ENCODE results near the gene SMPD1.

SMPD1 gene

DNA sequence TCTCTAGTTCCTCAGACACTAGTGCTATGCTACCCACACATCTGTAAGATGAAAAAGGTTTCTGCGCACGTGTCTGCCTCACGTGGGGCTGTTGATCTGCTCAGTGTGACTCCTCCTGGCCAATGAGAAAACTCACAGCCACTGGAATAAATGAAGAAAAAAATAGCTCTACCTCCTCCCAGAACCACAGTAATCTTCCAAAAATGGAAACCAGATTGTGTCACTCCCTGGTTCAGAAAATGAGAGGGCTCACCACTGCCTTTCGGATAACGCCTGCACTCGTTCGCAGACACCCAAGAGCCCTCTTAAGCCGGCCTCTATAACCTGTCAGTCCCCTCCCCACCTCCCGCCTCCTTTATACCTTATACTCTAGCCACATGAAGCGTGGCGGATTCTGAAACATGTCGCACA lies 23.5 kb downstream of the SMPD1 start:
- H3K9me3 ChIP-seq (ENCODE audit: control insufficient read depth in 5 of 5, low read length in 5 of 5), result no peaks in the 10 kb centered on the region
- no peak overlapping the region for H3K9ac ChIP-seq (ENCODE audit: low read length in 5 of 5)
- H3K4me3 ChIP-seq (ENCODE audit: low read depth in 1 of 5, low read length in 5 of 5), result no peak overlapping the region
- peaks cover 0 to 23% (median 8%) of the 10 kb centered on the region in 5 donors for H3K36me3 ChIP-seq (ENCODE audit: control insufficient read depth in 5 of 5, insufficient read depth in 5 of 5, low read length in 5 of 5)
- H3K27ac ChIP-seq (ENCODE audit: low read depth, low read length), result no peak overlapping the region
- H3K4me1 ChIP-seq (ENCODE audit: control insufficient read depth in 5 of 5, insufficient read depth in 5 of 5, low read length in 5 of 5), result peaks cover 0 to 16% (median 9%) of the 10 kb centered on the region in 5 donors
- H3K27me3 ChIP-seq (ENCODE audit: control insufficient read depth in 5 of 5, insufficient read depth in 4 of 5, low read length in 5 of 5), result no peaks in the 10 kb centered on the region

DNA sequence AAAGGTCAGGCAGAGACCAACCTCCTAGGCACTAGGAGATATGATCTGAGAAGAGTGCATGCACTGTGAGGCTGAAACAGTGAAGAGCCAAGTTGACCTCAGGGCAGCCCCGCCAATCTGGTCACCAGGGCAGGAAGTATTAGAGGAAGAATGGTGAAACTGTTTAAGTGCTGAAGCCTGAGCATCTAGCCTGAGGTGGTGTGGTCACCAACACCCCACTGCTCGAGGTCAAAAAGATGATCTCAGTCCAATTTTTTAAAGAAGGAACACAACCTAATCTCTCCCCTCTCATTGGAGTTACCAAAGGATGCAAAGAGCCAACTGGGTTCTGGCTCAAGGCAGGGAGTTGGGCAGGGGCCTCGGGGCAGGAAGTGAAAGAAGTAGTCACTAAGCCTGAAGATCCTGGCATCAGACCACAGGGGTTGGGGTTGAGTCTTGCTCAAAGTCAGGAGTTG lies 24.6 kb downstream of the SMPD1 start:
- Histone ChIP-seq H3K9ac (ENCODE audit: low read length in 5 of 5) (no peak overlapping the region), H3K4me1 (ENCODE audit: control insufficient read depth in 5 of 5, insufficient read depth in 5 of 5, low read length in 5 of 5) (peaks cover 0 to 24% (median 15%) of the 10 kb centered on the region in 5 donors), H3K4me3 (ENCODE audit: low read depth in 1 of 5, low read length in 5 of 5) (no peak overlapping the region), H3K9me3 (ENCODE audit: control insufficient read depth in 5 of 5, low read length in 5 of 5) (no peaks in the 10 kb centered on the region), H3K36me3 (ENCODE audit: control insufficient read depth in 5 of 5, insufficient read depth in 5 of 5, low read length in 5 of 5) (peaks cover 0 to 14% (median 8%) of the 10 kb centered on the region in 5 donors), H3K27me3 (ENCODE audit: control insufficient read depth in 5 of 5, insufficient read depth in 4 of 5, low read length in 5 of 5) (no peaks in the 10 kb centered on the region), H3K27ac (ENCODE audit: low read depth, low read length) (no peak overlapping the region)

DNA sequence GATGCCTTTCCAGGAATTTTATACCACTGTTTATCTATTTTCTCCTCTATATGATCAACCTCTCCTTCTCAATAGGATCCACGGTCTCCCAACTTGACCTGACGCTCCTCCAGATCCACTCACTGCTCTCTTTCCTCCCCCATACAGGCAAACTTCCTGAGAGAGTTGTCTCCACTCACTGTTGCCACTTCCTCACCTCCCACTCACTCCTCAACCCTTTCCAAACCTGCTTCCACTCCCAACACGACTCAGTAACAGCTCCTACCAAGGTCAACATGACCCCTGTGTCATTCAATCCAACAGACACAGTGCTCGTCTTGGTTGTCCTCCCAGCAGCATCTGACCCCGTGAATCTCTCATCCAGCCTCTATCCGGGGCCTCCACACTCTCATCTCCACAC lies 25.5 kb downstream of the SMPD1 start:
- Histone ChIP-seq H3K9ac (ENCODE audit: low read length in 5 of 5) (no peak overlapping the region), H3K27me3 (ENCODE audit: control insufficient read depth in 5 of 5, insufficient read depth in 4 of 5, low read length in 5 of 5) (no peaks in the 10 kb centered on the region), H3K9me3 (ENCODE audit: control insufficient read depth in 5 of 5, low read length in 5 of 5) (no peaks in the 10 kb centered on the region), H3K36me3 (ENCODE audit: control insufficient read depth in 5 of 5, insufficient read depth in 5 of 5, low read length in 5 of 5) (peaks cover 0 to 6% (median 2%) of the 10 kb centered on the region in 5 donors), H3K27ac (ENCODE audit: low read depth, low read length) (no peak overlapping the region), H3K4me1 (ENCODE audit: control insufficient read depth in 5 of 5, insufficient read depth in 5 of 5, low read length in 5 of 5) (peaks cover 0 to 25% (median 16%) of the 10 kb centered on the region in 5 donors), H3K4me3 (ENCODE audit: low read depth in 1 of 5, low read length in 5 of 5) (no peak overlapping the region)

DNA sequence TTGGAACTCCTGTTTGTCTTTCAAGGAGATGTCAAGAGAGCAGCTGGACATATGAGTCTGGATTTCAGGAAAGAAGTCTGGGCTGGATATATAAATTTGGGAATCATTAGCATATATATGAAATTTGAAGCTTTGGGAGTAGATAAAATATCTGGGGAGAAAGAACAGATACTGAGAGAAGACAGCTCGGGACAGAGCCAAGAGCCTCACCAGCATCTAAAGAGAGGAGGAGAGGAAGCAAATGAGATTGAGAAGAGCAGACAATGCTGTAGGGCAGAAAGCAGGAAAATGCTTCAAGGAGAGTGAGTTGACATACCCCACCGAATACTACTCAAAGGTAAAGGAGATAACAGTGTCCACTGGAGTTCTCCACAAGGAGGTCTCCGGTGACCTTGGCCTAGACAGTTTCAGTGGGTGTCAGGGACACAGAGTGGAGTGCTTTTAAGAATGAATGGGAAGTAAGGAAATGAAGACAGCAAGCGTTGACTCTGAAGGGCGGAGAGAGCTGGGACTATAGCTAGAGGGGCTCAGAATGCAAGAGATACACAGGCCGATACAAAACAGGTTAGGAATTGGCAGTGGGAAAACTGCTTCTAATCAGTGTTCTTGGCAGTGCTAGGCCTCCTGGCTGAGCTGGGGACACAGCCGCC lies 27.8 kb downstream of the SMPD1 start:
- Histone ChIP-seq H3K9ac (ENCODE audit: low read length in 5 of 5) (peak overlapping the region in 3 of 5 donors; percentile 50 to 78 (median 54)), H3K4me1 (ENCODE audit: control insufficient read depth in 5 of 5, insufficient read depth in 5 of 5, low read length in 5 of 5) (peaks cover 0 to 25% (median 16%) of the 10 kb centered on the region in 5 donors), H3K27ac (ENCODE audit: low read depth, low read length) (no peak overlapping the region), H3K4me3 (ENCODE audit: low read depth in 1 of 5, low read length in 5 of 5) (peak overlapping the region in 4 of 5 donors; percentile 73 to 84 (median 78)), H3K27me3 (ENCODE audit: control insufficient read depth in 5 of 5, insufficient read depth in 4 of 5, low read length in 5 of 5) (no peaks in the 10 kb centered on the region), H3K9me3 (ENCODE audit: control insufficient read depth in 5 of 5, low read length in 5 of 5) (no peaks in the 10 kb centered on the region), H3K36me3 (ENCODE audit: control insufficient read depth in 5 of 5, insufficient read depth in 5 of 5, low read length in 5 of 5) (no peaks in the 10 kb centered on the region)

DNA sequence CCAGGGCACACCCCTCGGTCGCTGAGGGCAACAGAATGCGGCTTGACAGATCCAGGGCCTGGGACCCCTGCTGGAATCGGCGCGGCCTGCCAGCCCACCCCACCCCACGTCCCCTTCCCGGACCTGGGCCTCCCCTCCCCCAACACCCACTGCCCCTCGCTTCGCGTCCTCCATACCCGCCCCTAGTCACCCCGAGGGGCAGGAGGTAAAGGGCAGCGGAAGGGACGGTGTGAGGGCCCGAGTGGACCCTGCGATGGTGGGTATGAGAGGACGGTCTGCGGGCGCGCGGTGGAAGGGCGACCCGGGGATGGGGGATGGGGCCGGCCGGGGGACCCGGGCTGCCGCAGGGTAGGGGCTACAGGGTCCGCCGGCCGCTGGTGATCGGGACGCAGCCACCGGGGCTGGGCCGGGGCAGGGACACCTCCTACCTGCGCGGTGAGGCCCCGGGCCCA lies 28.3 kb downstream of the SMPD1 start:
- H3K9ac ChIP-seq (ENCODE audit: low read length in 5 of 5), result peak overlapping the region in 4 of 5 donors; percentile 6 to 78 (median 60)
- H3K27me3 ChIP-seq (ENCODE audit: control insufficient read depth in 5 of 5, insufficient read depth in 4 of 5, low read length in 5 of 5), result no peaks in the 10 kb centered on the region
- no peaks in the 10 kb centered on the region for H3K36me3 ChIP-seq (ENCODE audit: control insufficient read depth in 5 of 5, insufficient read depth in 5 of 5, low read length in 5 of 5)
- H3K4me1 ChIP-seq (ENCODE audit: control insufficient read depth in 5 of 5, insufficient read depth in 5 of 5, low read length in 5 of 5), result peaks cover 0 to 25% (median 16%) of the 10 kb centered on the region in 5 donors
- H3K4me3 ChIP-seq (ENCODE audit: low read depth in 1 of 5, low read length in 5 of 5), result peak overlapping the region in 4 of 5 donors; percentile 73 to 84 (median 78)
- no peak overlapping the region for H3K27ac ChIP-seq (ENCODE audit: low read depth, low read length)
- no peaks in the 10 kb centered on the region for H3K9me3 ChIP-seq (ENCODE audit: control insufficient read depth in 5 of 5, low read length in 5 of 5)

DNA sequence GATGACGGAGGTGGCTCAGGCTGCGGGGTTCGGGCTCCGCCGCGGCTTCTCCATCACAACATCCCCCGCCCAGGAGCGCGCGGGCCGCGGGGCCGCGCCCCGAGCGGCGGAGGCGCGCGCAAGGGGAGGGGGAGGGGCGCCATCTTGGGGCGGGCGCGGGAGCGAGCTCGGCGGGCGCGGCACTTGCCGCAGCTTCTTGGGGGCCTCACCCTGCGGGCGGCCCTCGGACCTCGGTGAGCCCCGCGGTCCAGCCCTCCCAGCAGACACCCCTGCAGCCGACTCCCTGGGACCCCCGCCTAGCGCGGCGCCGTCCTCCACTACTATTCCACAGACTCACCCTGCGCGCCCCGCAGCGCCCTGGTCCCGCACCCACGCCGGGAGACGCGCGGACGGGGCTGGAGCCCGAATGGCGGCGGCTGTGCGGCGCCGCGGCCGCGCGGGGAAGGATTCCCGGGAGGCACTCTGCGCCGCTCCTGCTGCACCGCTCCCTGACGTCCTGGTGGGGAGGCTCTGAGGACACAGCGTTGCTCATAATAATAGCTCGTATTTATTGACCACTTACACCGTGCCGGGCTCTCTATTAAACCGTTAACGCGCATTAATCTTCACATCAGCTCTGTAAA lies 28.8 kb downstream of the SMPD1 start, which contains the start of gene APBB1:
TSS of gene APBB1 (minus strand) at position 86 of the 623 bp plus-strand sequence. CDS start 7,747 bp downstream, outside the sequence.
- Histone ChIP-seq H3K27ac (ENCODE audit: low read depth, low read length) (peak within 1 kb of the TSS; percentile 49), H3K9me3 (ENCODE audit: control insufficient read depth in 5 of 5, low read length in 5 of 5) (no peaks in the 10 kb centered on the region), H3K36me3 (ENCODE audit: control insufficient read depth in 5 of 5, insufficient read depth in 5 of 5, low read length in 5 of 5) (no peaks in the 10 kb centered on the region), H3K27me3 (ENCODE audit: control insufficient read depth in 5 of 5, insufficient read depth in 4 of 5, low read length in 5 of 5) (no peaks in the 10 kb centered on the region), H3K4me3 (ENCODE audit: low read depth in 1 of 5, low read length in 5 of 5) (peak within 1 kb of the TSS; percentile 73 to 84 (median 79)), H3K9ac (ENCODE audit: low read length in 5 of 5) (peak within 1 kb of the TSS; percentile 21 to 83 (median 60)), H3K4me1 (ENCODE audit: control insufficient read depth in 5 of 5, insufficient read depth in 5 of 5, low read length in 5 of 5) (peaks cover 0 to 25% (median 16%) of the 10 kb centered on the region in 5 donors)

DNA sequence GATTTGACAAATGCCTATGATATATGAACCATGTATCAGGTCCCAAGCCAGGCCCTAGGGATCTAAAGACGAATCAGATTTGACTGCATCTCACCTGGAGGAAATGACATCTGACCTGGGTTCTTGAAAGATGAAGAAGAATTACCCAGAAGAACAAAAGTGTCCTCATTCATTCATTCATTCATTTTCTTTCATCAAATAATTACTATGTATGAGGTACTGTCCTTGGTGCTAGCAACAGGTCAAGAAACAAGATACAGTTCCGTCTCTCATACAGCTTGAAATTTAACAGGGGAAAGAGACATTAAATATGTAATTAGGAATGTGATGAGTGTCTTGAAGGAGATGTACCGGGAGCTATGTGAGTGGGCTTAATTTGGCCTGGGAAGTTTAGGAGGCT lies 30.4 kb downstream of the SMPD1 start:
- Histone ChIP-seq H3K27ac (ENCODE audit: low read depth, low read length) (no peak overlapping the region), H3K27me3 (ENCODE audit: control insufficient read depth in 5 of 5, insufficient read depth in 4 of 5, low read length in 5 of 5) (peaks cover 0 to 5% (median 0%) of the 10 kb centered on the region in 5 donors), H3K36me3 (ENCODE audit: control insufficient read depth in 5 of 5, insufficient read depth in 5 of 5, low read length in 5 of 5) (no peaks in the 10 kb centered on the region), H3K4me1 (ENCODE audit: control insufficient read depth in 5 of 5, insufficient read depth in 5 of 5, low read length in 5 of 5) (peaks cover 0 to 18% (median 13%) of the 10 kb centered on the region in 5 donors), H3K9me3 (ENCODE audit: control insufficient read depth in 5 of 5, low read length in 5 of 5) (no peaks in the 10 kb centered on the region), H3K9ac (ENCODE audit: low read length in 5 of 5) (no peak overlapping the region), H3K4me3 (ENCODE audit: low read depth in 1 of 5, low read length in 5 of 5) (no peak overlapping the region)

DNA sequence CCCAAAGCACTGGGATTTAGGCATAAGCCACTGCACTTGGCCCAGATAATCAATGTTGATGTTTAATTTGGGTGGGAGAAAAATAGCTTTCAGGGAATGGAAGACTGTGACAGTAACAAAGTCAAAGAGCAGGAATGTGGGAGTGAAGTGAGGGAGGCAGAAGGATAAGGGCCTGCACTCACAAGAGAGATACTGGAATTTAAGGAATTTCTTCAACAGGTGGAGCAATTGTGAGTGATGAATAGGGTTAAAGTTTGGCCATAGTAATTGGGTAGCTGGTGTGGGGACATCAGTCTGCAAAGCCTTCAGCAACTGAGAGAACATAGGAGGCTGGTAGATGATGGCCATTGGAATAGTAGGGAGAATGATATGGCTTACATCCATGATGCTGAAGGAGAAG lies 37.2 kb downstream of the SMPD1 start:
- Histone ChIP-seq H3K36me3 (ENCODE audit: control insufficient read depth in 5 of 5, insufficient read depth in 5 of 5, low read length in 5 of 5) (no peaks in the 10 kb centered on the region), H3K9ac (ENCODE audit: low read length in 5 of 5) (no peak overlapping the region), H3K4me3 (ENCODE audit: low read depth in 1 of 5, low read length in 5 of 5) (no peak overlapping the region), H3K4me1 (ENCODE audit: control insufficient read depth in 5 of 5, insufficient read depth in 5 of 5, low read length in 5 of 5) (no peaks in the 10 kb centered on the region), H3K27me3 (ENCODE audit: control insufficient read depth in 5 of 5, insufficient read depth in 4 of 5, low read length in 5 of 5) (peaks cover 0 to 5% (median 0%) of the 10 kb centered on the region in 5 donors), H3K27ac (ENCODE audit: low read depth, low read length) (no peak overlapping the region), H3K9me3 (ENCODE audit: control insufficient read depth in 5 of 5, low read length in 5 of 5) (no peaks in the 10 kb centered on the region)

DNA sequence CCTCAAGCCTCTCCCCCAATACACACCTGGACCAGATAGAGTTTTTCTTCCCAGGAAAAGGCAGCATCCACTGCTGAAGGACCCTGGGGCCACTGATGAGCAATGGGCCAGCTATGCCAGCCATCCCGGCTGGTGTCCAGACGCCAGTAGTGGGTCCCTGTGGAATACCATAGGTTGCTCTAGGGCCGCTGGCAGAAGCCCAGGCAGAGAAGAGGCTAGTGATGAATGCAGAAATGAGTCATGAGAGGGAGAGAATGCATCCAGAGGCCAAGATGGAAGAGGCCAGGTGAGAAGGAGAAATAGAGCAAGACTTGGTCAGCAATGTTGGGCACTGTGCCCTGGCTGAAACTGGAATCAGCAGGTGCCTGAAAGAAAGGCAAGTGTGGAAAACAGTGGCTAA lies 41.6 kb downstream of the SMPD1 start:
- Histone ChIP-seq H3K27me3 (ENCODE audit: control insufficient read depth in 5 of 5, insufficient read depth in 4 of 5, low read length in 5 of 5) (no peaks in the 10 kb centered on the region), H3K4me3 (ENCODE audit: low read depth in 1 of 5, low read length in 5 of 5) (no peak overlapping the region), H3K9me3 (ENCODE audit: control insufficient read depth in 5 of 5, low read length in 5 of 5) (no peaks in the 10 kb centered on the region), H3K4me1 (ENCODE audit: control insufficient read depth in 5 of 5, insufficient read depth in 5 of 5, low read length in 5 of 5) (no peaks in the 10 kb centered on the region), H3K9ac (ENCODE audit: low read length in 5 of 5) (no peak overlapping the region), H3K27ac (ENCODE audit: low read depth, low read length) (no peak overlapping the region), H3K36me3 (ENCODE audit: control insufficient read depth in 5 of 5, insufficient read depth in 5 of 5, low read length in 5 of 5) (no peaks in the 10 kb centered on the region)

DNA sequence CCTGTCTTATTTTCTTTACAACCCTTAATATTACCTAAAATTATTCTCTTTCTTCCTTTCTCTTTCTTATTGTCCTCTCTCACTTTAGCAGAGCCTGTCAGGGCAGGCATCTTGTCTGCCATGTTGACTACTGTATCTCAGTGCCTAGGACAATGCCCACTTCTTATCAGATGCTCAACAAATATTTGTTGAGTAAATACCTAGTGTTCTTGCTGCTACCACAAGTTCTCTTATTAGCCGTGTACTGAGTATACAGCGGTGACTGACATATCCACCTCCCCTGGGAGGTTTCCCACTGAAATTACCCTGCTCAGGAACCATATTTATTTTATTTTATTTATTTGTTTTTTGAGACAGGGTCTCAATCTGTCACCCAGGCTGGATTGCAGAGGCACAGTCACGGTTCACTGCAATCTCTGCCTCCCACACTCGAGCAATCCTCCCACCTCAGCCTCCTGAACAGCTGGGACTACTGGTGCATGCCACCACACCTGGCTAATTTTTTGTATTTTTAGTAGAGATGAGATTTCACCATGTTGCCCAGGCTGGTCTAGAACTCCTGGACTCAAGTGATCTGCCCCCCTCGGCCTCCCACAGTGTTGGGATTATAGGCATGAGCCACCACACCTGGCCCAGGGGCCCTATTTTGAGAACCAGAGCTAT lies 43.9 kb downstream of the SMPD1 start:
- no peaks in the 10 kb centered on the region for H3K4me1 ChIP-seq (ENCODE audit: control insufficient read depth in 5 of 5, insufficient read depth in 5 of 5, low read length in 5 of 5)
- no peak overlapping the region for H3K27ac ChIP-seq (ENCODE audit: low read depth, low read length)
- no peak overlapping the region for H3K9ac ChIP-seq (ENCODE audit: low read length in 5 of 5)
- no peaks in the 10 kb centered on the region for H3K9me3 ChIP-seq (ENCODE audit: control insufficient read depth in 5 of 5, low read length in 5 of 5)
- H3K4me3 ChIP-seq (ENCODE audit: low read depth in 1 of 5, low read length in 5 of 5), result no peak overlapping the region
- H3K36me3 ChIP-seq (ENCODE audit: control insufficient read depth in 5 of 5, insufficient read depth in 5 of 5, low read length in 5 of 5), result no peaks in the 10 kb centered on the region
- no peaks in the 10 kb centered on the region for H3K27me3 ChIP-seq (ENCODE audit: control insufficient read depth in 5 of 5, insufficient read depth in 4 of 5, low read length in 5 of 5)
